Activated B cell treated with CpG ODN at 0.5 μM for 24 hours (primary cell): ENCODE data around the gene CD151. TPM values are rescaled to one million over a fixed set of nuclear protein-coding genes. Genes with fewer than 3 reads are reported as not detected.

Experiments used
- ATAC-seq: fragments of 200-7000 bp; cut with Tn5 transposase; one replicate; pipeline ENCODE4 v1.10.0; 2021; ENCODE audit warnings: low read depth, mild to moderate bottlenecking, moderate library complexity
- CTCF ChIA-PET: fragments of 350-600 bp; sonication (Branson Sonifier 250); formaldehyde crosslinking; loops from one replicate; lab custom pipeline; 2021; ENCODE audit warnings: antibody characterized with exemption; lab: Charles Lee
- POLR2A ChIA-PET: fragments of 350-600 bp; sonication (Branson Sonifier 250); formaldehyde crosslinking; loops from one replicate; lab custom pipeline; 2021; ENCODE audit warnings: antibody characterized with exemption; lab: Charles Lee
- DNase-seq: peaks from one replicate; pipeline ENCODE4 v3.0.0; 2022
- H3K27ac Mint-ChIP-seq: one replicate; pipeline ENCODE4 v1.8.0; 2020; ENCODE audit warnings: mixed read lengths
- H3K27me3 Mint-ChIP-seq: one replicate; pipeline ENCODE4 v1.8.0; 2021; ENCODE audit warnings: mixed read lengths
- H3K36me3 Mint-ChIP-seq: one replicate; pipeline ENCODE4 v1.8.0; 2021; ENCODE audit warnings: low read depth, mixed read lengths
- H3K4me1 Mint-ChIP-seq: one replicate; pipeline ENCODE4 v1.8.0; 2021; ENCODE audit warnings: mixed read lengths
- H3K4me3 Mint-ChIP-seq: one replicate; pipeline ENCODE4 v1.8.0; 2020; ENCODE audit warnings: mild to moderate bottlenecking, mixed read lengths
- H3K9me3 Mint-ChIP-seq: one replicate; pipeline ENCODE4 v1.8.0; 2020; ENCODE audit warnings: mixed read lengths
- CTCF ChIP-seq: fragments of 200-600 bp; IDR thresholded peaks from one replicate; pipeline ENCODE4 v1.8.0; 2022; ENCODE audit warnings: antibody characterized with exemption, mild to moderate bottlenecking
- intact Hi-C: fragments of 100-400 bp; cut with micrococcal nuclease; formaldehyde crosslinking; loops from one replicate; pipeline ENCODE4 v1.15.1; 2024
- total RNA-seq: library from RNA; stranded (reverse); gene quantifications from 2 replicates; pipeline ENCODE4 v1.2.3, GENCODE V29; 2022

The CD151 gene
- total RNA-seq, 1 donor from 2014 or later: 14.4 TPM

DNA sequence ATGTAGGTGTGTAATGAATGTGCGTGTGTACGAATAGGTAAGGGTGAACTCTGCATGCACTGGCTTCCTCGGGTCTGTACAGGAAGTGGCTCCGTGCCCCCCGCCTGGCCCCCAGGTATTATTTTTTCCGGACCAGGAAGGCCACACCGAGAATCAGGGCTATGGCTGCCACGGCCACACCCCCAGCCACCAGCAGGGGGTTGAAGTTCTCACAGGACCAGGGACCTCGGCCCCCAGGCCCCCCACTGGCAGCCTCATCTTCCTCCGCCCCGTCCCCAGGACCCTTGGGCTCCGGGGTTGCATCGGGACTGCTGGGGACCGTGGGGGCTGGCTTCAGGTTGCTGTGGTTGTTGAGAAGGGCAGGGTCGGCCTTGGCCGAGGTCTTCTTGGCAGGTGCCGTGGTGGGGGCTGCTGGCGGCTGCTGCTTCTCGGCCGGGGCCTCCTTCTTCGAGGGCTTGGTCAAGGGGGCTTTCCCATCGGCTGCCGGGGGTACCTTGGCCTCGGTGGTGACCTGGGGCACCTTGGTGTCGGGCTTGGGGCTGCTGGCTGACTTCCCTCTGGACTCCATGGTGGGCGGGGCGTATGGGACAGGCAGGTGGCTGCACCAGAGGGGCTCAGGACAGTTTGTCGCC is 44.6 kb upstream of the CD151 start:
- TF ChIP-seq CTCF: no peak
- Mint-ChIP-seq H3K27me3 (peaks cover 2% of the 10 kb centered on the region), H3K9me3 (no peaks in the 10 kb centered on the region), H3K27ac (no peak overlapping the region), H3K4me1 (peaks cover 5% of the 10 kb centered on the region), H3K36me3 (peaks cover 12% of the 10 kb centered on the region), H3K4me3 (no peak overlapping the region)
- DNase-seq (no peak), ATAC-seq (no peak)
- intact Hi-C loops: no loop called here
- ChIA-PET POLR2A (no interaction called here), CTCF (no interaction called here)

DNA sequence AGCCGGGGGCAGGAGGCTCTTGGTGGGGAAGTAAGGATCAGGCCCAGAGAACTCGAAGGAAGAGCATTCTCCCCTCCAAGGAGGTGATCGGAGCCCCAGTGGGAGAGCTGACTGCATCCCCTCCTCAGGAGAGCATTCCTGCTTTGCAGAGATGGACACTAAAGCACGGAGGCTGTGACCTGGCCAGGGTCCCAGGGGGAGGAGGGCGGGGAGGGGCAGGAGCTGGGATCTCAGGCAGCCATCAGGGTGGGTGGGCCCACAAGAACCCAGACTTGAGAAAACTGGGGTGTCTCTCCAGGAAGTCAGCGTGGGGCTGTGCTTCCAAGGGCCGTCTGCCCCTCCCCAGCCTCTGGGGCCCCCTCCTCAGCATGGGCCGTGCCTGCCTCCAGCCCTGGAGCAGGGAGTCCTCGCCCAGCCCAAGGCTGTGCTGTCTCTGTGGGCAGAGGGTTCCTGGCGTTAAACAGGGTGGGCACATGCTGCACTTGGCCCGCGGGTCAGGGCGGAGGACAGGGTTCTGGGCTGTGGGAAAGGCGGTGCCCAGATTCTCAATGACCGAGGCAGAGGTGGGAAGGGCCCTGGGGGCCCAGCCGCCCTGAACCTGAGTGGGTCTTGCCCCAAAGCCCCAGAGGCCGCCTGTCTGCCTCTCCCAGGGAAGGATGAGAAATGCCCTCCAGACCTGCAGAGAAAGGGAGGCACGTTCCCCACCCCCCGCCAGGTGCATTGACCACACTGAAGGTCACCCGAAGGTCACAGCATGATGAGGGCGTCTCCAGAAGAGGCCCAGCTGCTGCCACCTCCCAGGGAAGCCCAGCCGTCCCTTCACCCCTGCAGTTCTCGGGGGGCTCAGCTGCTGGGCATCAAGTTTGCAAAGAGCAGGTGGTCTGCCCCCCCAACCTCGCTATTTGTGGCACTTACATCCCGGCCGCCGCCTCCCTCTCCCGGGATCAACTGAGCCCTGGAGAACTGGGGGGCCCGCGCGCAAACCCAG is 43.5 kb upstream of the CD151 start:
- Mint-ChIP-seq H3K4me3 (peak overlapping the region; percentile 35), H3K36me3 (peaks cover 18% of the 10 kb centered on the region), H3K9me3 (no peaks in the 10 kb centered on the region), H3K27me3 (peaks cover 2% of the 10 kb centered on the region), H3K27ac (no peak overlapping the region), H3K4me1 (peaks cover 5% of the 10 kb centered on the region)
- intact Hi-C loops: no loop called here
- CTCF ChIA-PET: no interaction called here
- POLR2A ChIA-PET: interaction anchor here (1.0 kb wide), 1 partner anchor 20 kb away, joined by 3 read pairs; the partner anchor contains the start of gene RPLP2
- no peak for DNase-seq
- TF ChIP-seq CTCF: no peak
- ATAC-seq: no peak

GRCh38 chr11:789943-790342 is 42.8 kb upstream of the CD151 start, which contains the start of gene CEND1:
Gene CEND1, minus strand, starts transcription at chr11:790090. Its CDS starts 1,514 bp downstream, at chr11:788576.
- no peaks in the 10 kb centered on the region for H3K9me3 Mint-ChIP-seq
- CTCF ChIA-PET: no interaction called here

DNA sequence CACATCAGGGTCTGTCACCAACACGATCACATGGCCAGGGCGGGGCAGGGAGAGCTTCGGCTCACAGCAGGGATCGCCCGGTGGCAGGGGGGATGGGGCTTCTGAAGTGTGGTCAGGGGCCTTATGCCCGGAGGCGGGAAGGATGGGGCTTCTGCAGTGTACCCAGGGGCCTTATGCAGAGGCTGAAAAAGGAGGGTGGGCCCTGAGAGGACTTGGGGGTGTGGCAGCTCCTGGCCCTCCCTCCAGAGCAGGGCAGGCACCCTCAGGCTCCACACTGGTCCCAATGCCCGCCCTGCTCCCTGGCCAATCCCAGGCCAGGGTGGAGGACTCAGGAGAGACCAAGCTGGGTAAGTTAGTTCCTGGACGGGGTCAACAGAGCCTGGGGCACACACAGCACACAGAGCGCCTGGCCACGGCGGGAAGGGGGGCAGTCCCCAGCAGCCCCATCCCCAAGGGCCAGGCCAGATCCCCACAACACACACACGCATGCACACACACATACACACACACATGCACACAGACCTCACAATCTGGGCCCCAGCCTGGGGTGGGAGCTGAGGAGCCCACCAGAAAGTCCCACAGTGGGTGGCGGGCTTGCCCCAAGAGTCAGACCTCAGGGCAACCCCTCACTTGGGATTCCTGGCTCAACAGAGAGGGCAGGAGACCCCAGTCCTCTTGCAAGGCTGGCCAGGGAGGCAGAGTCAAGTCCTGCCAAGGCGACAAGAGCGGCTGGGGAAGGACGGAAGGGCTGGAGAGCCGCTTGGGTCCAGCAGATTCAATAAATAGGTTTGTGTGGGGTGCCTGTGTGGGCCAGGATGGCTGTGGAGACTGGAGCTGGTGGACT is 41.8 kb upstream of the CD151 start:
- Mint-ChIP-seq H3K27me3 (peaks cover 2% of the 10 kb centered on the region), H3K36me3 (peaks cover 20% of the 10 kb centered on the region), H3K9me3 (no peaks in the 10 kb centered on the region), H3K27ac (no peak overlapping the region), H3K4me1 (peaks cover 13% of the 10 kb centered on the region), H3K4me3 (no peak overlapping the region)
- intact Hi-C loops: no loop called here
- ChIA-PET POLR2A (interaction anchor here (0.6 kb wide), 1 partner anchor 1341 kb away, joined by 6 read pairs; no protein-coding TSS in a partner anchor), CTCF (no interaction called here)
- no peak for DNase-seq
- ATAC-seq: no peak
- TF ChIP-seq CTCF: no peak

More at GRCh38 chr11:789943-790342, 42.8 kb upstream of the CD151 start, which contains the start of gene CEND1:
- POLR2A ChIA-PET: interaction anchor here (1.0 kb wide), 1 partner anchor 19 kb away, joined by 3 read pairs; the partner anchor contains the start of gene RPLP2
- Mint-ChIP-seq H3K36me3 (peaks cover 19% of the 10 kb centered on the region), H3K4me1 (peaks cover 7% of the 10 kb centered on the region), H3K4me3 (peak within 1 kb of the TSS; percentile 35), H3K27me3 (peaks cover 2% of the 10 kb centered on the region), H3K27ac (no peak within 1 kb of the TSS)
- intact Hi-C loops: no loop called here
- TF ChIP-seq CTCF: no peak
- ATAC-seq: peak; percentile 68
- no peak for DNase-seq
